NCI-H524 treated with DMSO at 0.1 percent for 48 hours (cell line): Measurements from ENCODE around the gene ABCD1.
"Not testable (repeated sequence)": the region's sequence is repeated elsewhere in the genome, so short reads cannot be mapped to it uniquely, and the experiment has no call there.

Experiments
- DNase-seq: peaks from one replicate; lab custom pipeline; 2025; lab: John Stamatoyannopoulos, UW

Gene ABCD1

GRCh38 chrX:153694256-153694655 is 30.4 kb upstream of the ABCD1 start:
- DNase-seq, result not testable (repeated sequence)

DNA sequence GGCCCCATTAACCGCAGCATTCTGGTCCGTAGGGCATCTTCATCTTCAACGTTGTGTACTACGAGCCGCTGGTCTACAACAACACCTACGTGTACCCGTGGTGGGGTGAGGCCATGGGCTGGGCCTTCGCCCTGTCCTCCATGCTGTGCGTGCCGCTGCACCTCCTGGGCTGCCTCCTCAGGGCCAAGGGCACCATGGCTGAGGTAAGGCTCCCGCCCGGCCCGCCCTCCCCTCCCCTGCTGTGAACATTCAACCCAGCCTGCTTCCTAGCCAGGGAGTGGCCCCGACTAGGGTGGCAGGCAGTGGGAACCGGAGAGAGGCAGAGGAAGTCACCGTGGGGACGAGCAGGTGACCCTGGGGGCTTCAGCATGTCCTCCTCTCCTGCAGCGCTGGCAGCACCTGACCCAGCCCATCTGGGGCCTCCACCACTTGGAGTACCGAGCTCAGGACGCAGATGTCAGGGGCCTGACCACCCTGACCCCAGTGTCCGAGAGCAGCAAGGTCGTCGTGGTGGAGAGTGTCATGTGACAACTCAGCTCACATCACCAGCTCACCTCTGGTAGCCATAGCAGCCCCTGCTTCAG is 29.9 kb upstream of the ABCD1 start:
- DNase-seq, result no peak

GRCh38 chrX:153696100-153696499 is 28.6 kb upstream of the ABCD1 start:
- no peak for DNase-seq

DNA sequence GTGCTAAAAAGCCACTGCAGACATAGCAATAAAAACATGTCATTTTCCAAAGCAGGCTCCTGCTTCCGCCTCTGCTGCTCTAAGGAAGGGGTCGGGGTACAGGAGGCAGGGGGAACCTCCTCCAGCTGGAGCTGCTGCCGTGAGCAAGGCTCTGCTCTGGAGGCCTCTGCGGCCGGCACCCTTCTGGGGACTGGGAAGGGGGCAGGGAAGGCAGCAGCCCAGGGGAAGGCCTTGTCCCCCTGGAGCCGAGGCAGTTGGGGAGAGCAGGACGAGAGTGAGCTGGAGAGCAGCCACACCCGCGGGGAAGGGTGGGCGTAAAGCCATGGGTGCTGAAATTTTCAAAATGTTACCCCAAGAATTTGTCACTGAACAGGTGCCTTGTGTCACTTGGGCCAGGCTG is 28.1 kb upstream of the ABCD1 start:
- DNase-seq, result not testable (repeated sequence)

GRCh38 chrX:153696986-153697722 is 27.5 kb upstream of the ABCD1 start:
- DNase-seq, result not testable (repeated sequence)

GRCh38 chrX:153697924-153698865 is 26.5 kb upstream of the ABCD1 start:
- no peak for DNase-seq

- not testable (repeated sequence) for DNase-seq
These were observed 25.4 kb upstream of the ABCD1 start for GRCh38 chrX:153699210-153699783.

DNA sequence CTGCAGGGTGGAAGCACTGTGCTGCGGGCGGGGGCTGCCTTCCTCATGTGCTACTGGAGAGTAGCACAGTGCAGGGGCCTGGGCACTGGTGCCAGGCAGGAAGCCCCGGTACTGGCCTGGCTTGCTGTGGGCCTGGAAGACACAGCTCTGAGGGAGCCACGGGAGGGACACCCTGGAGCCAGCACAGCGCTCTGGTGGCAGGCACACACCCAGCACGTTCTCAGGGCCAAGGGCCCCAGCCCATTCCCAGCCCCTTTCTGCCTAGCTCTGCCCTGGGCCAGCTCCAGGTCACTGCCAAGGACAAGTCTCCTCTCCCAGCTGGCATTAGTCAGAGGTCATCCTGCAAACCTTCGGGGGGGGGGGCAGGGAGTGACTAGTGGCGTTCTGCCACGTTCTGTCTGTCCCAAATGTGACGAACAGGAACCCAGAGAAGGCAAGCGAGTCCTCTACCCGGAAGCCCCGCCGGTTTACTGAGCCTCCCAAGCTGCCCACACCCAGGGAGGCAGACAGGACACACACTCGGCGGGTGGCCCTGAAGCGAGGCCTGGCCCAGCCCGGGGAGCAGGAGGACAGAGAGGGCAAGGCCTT is 24.8 kb upstream of the ABCD1 start:
- not testable (repeated sequence) for DNase-seq

DNA sequence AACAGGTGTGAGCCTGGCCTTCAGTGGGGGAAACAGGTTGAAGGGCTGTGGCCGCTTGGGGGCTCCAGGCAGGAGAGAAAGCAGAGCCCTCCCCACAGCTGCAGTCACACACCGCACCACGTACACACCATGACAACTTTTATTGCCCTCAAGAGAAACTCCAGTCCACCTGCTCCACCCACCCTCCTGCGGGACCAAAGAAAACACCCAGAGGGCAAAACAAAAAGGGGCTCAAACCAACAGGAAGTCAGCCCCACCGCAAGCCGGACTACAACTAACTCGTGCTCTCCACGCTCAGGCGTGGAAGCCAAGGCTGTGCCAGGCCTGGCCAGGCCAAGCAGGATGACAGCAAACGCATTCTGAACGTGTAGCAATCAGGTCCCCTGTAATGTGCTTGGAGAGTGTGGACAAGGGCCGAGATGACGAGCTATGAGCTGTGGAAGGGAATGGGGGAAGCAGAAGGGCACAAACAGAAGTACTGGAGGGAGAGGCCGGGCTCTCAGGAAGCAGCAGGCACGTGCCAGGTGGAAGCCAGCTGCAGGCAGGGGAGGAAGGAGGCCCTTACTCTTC is 24.2 kb upstream of the ABCD1 start:
- DNase-seq, result no peak

DNA sequence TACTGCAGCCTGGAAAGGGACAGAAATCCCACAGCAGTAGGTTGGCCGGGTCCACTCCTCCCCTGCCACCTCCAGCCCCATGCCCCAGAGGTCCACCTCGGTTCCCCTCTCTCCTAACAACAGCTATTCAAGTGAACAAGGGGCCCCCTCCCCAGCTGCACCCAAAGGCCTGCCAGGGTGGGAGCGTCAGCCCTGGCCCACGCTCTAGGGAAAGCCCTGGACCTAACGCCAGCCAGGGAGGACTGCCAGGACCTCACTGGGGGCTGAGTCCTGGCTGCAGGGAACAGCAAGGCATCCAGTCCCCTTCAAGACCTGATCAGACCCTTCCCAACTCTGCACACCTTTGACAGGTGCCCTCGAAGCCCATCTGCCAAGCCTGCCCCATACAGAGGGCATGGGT is 23.7 kb upstream of the ABCD1 start:
- no peak for DNase-seq

GRCh38 chrX:153701706-153702105 is 22.9 kb upstream of the ABCD1 start:
- no peak for DNase-seq

- DNase-seq, result no peak
These were observed 22.2 kb upstream of the ABCD1 start for GRCh38 chrX:153702336-153703035.

GRCh38 chrX:153703036-153703370 is 21.7 kb upstream of the ABCD1 start:
- DNase-seq, result no peak

- DNase-seq, result no peak
These were observed 20.6 kb upstream of the ABCD1 start for GRCh38 chrX:153704021-153704526.

DNA sequence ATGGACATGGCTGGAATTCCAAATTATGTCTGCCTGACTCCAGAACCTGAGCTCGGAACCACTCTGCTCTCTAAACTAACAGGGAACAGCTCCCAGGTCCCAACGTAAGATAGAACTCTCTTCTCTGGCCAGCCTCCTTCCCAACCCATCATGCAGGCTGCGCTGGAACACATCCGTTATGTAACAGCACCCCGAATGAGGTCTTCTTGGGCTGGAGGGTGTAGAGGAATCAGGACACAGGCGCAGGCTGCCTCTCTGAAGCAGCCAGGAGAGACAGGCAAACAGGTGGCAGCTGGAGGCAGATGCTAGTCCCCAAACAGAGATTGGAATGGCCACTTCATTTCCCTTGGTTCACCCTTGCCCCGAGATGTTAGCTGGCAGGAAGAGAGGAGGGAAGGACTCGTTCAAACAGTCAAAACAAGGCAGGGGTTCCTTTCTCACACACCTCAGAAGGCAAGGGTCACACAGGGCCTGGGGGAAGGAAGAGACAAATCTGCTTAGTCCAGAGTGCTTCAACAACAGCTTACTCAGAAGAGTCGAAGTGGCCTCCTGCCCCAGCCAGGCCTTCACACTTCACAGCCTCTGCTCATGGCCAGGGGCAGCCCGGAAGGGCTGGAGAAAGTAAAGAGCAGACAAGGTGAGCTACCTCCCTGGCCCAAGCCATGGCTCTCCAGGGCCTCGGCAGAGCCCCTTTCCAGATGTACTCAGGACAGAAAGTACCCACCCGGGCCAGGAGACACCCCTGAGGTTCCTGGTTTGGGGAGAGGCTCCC is 19.8 kb upstream of the ABCD1 start:
- not testable (repeated sequence) for DNase-seq

- not testable (repeated sequence) for DNase-seq
These were observed 19.1 kb upstream of the ABCD1 start for GRCh38 chrX:153705403-153706060.

DNA sequence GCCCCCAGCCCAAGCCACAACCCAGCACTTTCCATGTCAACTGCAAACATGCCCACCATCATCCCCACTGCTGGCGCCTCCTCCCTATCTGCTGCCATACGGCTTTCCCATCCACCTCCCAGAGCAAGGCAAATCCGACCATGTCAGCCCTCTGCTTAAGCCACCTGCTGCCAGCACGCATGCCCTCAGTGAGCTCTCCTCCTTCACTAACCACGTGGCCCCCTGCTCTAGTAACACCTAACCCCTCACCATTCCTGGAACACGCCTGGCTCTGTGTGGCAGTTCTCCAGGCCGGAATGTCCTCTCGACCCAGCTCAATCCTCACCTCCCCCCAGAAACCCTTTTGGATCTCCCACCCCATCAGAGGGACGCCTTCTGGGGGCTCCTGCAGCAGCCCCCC is 17.9 kb upstream of the ABCD1 start:
- no peak for DNase-seq

- DNase-seq, result no peak
These were observed 17.2 kb upstream of the ABCD1 start for GRCh38 chrX:153707406-153707805.

- no peak for DNase-seq
These were observed 16.2 kb upstream of the ABCD1 start for GRCh38 chrX:153708415-153708814.
